ENCODE measurements around the gene ABTB1.

DNA sequence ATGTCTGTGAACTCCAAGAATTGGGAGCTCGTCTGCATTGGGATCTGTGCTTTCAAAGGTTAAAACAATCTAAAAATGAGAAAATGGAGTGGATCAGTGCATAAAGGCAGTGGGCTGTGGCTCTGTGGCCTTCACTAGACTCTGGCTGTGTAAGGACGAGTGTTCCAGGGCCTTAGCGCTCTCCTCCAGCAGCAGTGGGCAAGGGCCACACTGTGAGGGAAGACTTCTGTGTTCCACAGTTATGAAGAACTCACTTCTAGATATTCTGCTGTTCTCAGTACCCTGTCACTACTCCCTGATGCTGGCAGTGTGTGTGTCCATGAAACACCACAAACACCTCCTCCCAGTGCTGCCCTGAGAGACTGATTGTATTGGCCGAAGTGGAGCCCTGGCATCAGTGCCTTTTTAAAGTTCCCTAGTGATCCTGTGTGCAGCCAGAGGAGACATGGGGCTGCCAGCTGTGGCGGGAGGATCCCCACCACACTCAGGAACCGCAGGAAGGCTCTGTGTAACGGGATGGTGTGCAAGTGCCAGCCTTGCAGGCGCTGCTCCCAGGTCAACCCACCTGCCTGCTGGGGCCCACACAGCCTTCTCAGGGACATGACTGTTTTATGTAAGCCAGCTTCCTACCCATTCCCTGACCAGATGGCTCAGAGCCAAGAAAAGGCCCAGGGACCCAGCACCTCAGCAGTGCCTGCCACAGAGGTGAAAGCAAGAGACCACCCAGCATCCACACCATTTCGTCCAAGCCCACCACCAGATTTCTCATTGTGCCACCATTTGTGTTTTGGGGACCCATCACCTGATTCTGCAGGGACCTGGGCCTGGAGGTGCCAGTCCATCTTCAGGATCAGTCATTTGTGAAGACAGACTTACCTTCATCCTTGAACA, 40.4 kb downstream of the ABTB1 start:
- no peak for TF ChIP-seq POLR2A (IDR thresholded peaks at IDR 0.05; ENCODE audit: low read depth, low read length)
- no peak for TF ChIP-seq TAF1 (IDR thresholded peaks at IDR 0.05; ENCODE audit: borderline replicate concordance, low read depth, low read length)
- no peak for TF ChIP-seq POLR2AphosphoS5 (IDR thresholded peaks at IDR 0.05; ENCODE audit: low read depth, low read length)
